ENCODE results near the gene PGAP2.

DNA sequence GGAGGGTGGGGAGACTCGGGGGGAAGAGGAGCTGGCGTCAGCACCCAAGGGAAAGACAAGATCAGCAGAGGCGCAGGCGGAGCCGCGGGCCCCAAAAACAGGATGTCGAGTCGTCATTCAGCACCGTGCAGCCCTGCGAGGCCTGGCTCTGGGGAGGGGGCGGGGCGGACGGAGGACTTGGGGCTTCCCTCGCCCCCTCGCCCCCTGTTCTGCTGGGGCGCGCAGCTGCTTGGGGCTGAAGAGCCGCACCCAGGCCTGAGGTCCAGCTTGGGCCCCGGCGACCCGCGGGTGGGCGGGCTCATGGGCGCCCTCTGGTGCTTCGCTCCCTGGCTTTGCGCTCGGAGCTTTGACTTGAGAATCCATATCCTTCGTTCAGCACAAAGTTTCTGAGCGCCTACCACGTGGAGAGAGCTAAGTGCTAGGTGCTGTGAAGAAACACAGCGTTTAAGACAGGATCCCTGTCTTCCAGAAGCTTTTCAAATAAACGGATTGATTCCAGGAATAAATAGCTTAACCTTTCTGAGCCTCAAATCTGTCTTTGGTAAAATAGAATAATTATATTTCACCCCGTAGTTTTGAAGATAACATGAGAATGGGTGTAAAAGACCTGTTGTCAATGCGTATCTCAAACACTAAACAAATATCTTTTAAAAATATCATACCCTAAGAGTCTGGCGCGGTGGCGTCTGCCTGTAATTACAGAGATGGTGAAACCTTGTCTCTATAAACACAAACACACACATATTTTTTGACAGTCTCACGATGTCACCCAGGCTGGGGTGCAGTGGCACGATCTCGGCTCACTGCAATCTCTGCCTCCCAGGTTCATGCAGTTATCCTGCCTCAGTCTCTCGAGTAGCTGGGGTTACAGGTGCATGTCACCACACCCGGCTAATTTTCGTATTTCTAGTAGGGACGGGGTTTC, 33.3 kb downstream of the PGAP2 start:
- TF ChIP-seq TAF1 (conservative IDR thresholded peaks at IDR 0.05) (no peak), RXRA (IDR thresholded peaks at IDR 0.05) (peak in 1 of 2 donors; percentile 16), ZBTB33 (IDR thresholded peaks at IDR 0.05) (no peak), GABPA (IDR thresholded peaks at IDR 0.05 in 1 of 2, conservative IDR thresholded peaks at IDR 0.05 in 1 of 2) (no peak), JUND (IDR thresholded peaks at IDR 0.05) (no peak), FOXA2 (IDR thresholded peaks at IDR 0.05) (no peak)
- TF ChIP-seq, protein P1, sequence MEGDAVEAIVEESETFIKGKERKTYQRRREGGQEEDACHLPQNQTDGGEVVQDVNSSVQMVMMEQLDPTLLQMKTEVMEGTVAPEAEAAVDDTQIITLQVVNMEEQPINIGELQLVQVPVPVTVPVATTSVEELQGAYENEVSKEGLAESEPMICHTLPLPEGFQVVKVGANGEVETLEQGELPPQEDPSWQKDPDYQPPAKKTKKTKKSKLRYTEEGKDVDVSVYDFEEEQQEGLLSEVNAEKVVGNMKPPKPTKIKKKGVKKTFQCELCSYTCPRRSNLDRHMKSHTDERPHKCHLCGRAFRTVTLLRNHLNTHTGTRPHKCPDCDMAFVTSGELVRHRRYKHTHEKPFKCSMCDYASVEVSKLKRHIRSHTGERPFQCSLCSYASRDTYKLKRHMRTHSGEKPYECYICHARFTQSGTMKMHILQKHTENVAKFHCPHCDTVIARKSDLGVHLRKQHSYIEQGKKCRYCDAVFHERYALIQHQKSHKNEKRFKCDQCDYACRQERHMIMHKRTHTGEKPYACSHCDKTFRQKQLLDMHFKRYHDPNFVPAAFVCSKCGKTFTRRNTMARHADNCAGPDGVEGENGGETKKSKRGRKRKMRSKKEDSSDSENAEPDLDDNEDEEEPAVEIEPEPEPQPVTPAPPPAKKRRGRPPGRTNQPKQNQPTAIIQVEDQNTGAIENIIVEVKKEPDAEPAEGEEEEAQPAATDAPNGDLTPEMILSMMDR (IDR thresholded peaks at IDR 0.05; ENCODE audit: low read depth, low read length, missing input control): peak; percentile 59

All from liver (tissue), 3 donors.